ENCODE data around the gene FBLN5.
"Not testable (repeated sequence)": the region's sequence is repeated elsewhere in the genome, so short reads cannot be mapped to it uniquely, and the experiment has no call there.

Gene FBLN5

GRCh38 chr14:91885113-91885712 is 62.3 kb downstream of the FBLN5 start:
- no peaks in the 10 kb centered on the region for H3K27me3 Mint-ChIP-seq
- ATAC-seq (no peak), DNase-seq (no peak)
- H3K27ac Mint-ChIP-seq = no peak overlapping the region
- H3K9me3 Mint-ChIP-seq = peaks cover 0 to 3% of the 10 kb centered on the region in 2 donors
- no peak overlapping the region for H3K4me3 Mint-ChIP-seq
- peaks cover 55% of the 10 kb centered on the region for H3K4me1 Mint-ChIP-seq

GRCh38 chr14:91884664-91885063 is 62.8 kb downstream of the FBLN5 start:
- Mint-ChIP-seq H3K9me3 (peaks cover 0 to 3% of the 10 kb centered on the region in 2 donors), H3K4me3 (no peak overlapping the region), H3K4me1 (peaks cover 55% of the 10 kb centered on the region), H3K27ac (no peak overlapping the region), H3K27me3 (no peaks in the 10 kb centered on the region)
- no peak for DNase-seq
- no peak for ATAC-seq

- H3K27ac Mint-ChIP-seq = no peak overlapping the region
- DNase-seq (no peak), ATAC-seq (no peak)
- peaks cover 0 to 3% of the 10 kb centered on the region in 2 donors for H3K9me3 Mint-ChIP-seq
- no peaks in the 10 kb centered on the region for H3K27me3 Mint-ChIP-seq
- no peak overlapping the region for H3K4me3 Mint-ChIP-seq
- peaks cover 52% of the 10 kb centered on the region for H3K4me1 Mint-ChIP-seq
Observed at GRCh38 chr14:91883753-91884152, 63.7 kb downstream of the FBLN5 start.

- Mint-ChIP-seq H3K9me3 (peaks cover 0 to 3% of the 10 kb centered on the region in 2 donors), H3K27ac (no peak overlapping the region), H3K4me1 (peaks cover 55% of the 10 kb centered on the region), H3K27me3 (no peaks in the 10 kb centered on the region), H3K4me3 (no peak overlapping the region)
- ATAC-seq (no peak), DNase-seq (no peak)
Observed at GRCh38 chr14:91882776-91883175, 64.7 kb downstream of the FBLN5 start.

GRCh38 chr14:91882369-91882768 is 65.1 kb downstream of the FBLN5 start:
- H3K4me3 Mint-ChIP-seq = no peak overlapping the region

GRCh38 chr14:91879196-91879595 is 68.3 kb downstream of the FBLN5 start:
- Mint-ChIP-seq H3K4me1 (peaks cover 75% of the 10 kb centered on the region), H3K27ac (no peak overlapping the region), H3K4me3 (no peak overlapping the region), H3K27me3 (no peaks in the 10 kb centered on the region), H3K9me3 (peaks cover 0 to 3% of the 10 kb centered on the region in 2 donors)
- no peak for DNase-seq
- ATAC-seq = no peak

More at GRCh38 chr14:91882369-91882768, 65.1 kb downstream of the FBLN5 start:
- no peak for DNase-seq
- H3K4me1 Mint-ChIP-seq = peaks cover 59% of the 10 kb centered on the region
- H3K27me3 Mint-ChIP-seq = no peaks in the 10 kb centered on the region
- ATAC-seq = no peak
- H3K27ac Mint-ChIP-seq = peak overlapping the region in 1 of 2 donors; percentile 51
- H3K9me3 Mint-ChIP-seq = peaks cover 0 to 3% of the 10 kb centered on the region in 2 donors

- H3K4me1 Mint-ChIP-seq = peaks cover 78% of the 10 kb centered on the region
Observed at GRCh38 chr14:91878274-91878673, 69.2 kb downstream of the FBLN5 start.

GRCh38 chr14:91877376-91877915 is 70.0 kb downstream of the FBLN5 start:
- Mint-ChIP-seq H3K9me3 (peaks cover 0 to 3% of the 10 kb centered on the region in 2 donors), H3K27ac (peak overlapping the region in 1 of 2 donors; percentile 82), H3K27me3 (no peaks in the 10 kb centered on the region), H3K4me1 (peaks cover 78% of the 10 kb centered on the region), H3K4me3 (no peak overlapping the region)
- ATAC-seq (no peak), DNase-seq (no peak)

More at GRCh38 chr14:91878274-91878673, 69.2 kb downstream of the FBLN5 start:
- H3K27ac Mint-ChIP-seq = no peak overlapping the region
- peaks cover 0 to 3% of the 10 kb centered on the region in 2 donors for H3K9me3 Mint-ChIP-seq
- H3K27me3 Mint-ChIP-seq = no peaks in the 10 kb centered on the region
- H3K4me3 Mint-ChIP-seq = no peak overlapping the region
- DNase-seq (no peak), ATAC-seq (no peak)

GRCh38 chr14:91876492-91876891 is 71.0 kb downstream of the FBLN5 start:
- no peak for ATAC-seq
- Mint-ChIP-seq H3K27ac (no peak overlapping the region), H3K9me3 (peaks cover 0 to 3% of the 10 kb centered on the region in 2 donors), H3K27me3 (no peaks in the 10 kb centered on the region), H3K4me3 (no peak overlapping the region), H3K4me1 (peaks cover 87% of the 10 kb centered on the region)
- no peak for DNase-seq

GRCh38 chr14:91875525-91876286 is 71.8 kb downstream of the FBLN5 start:
- no peaks in the 10 kb centered on the region for H3K9me3 Mint-ChIP-seq
- no peak overlapping the region for H3K27ac Mint-ChIP-seq
- H3K4me3 Mint-ChIP-seq = no peak overlapping the region
- DNase-seq = no peak
- no peak for ATAC-seq
- no peaks in the 10 kb centered on the region for H3K27me3 Mint-ChIP-seq
- peaks cover 87% of the 10 kb centered on the region for H3K4me1 Mint-ChIP-seq

GRCh38 chr14:91873471-91874415 is 73.8 kb downstream of the FBLN5 start:
- Mint-ChIP-seq H3K4me3 (peak overlapping the region; percentile 68 to 73), H3K27ac (peak overlapping the region; percentile 86 to 89), H3K4me1 (peaks cover 90% of the 10 kb centered on the region), H3K9me3 (no peaks in the 10 kb centered on the region), H3K27me3 (no peaks in the 10 kb centered on the region)
- ATAC-seq = peak; percentile 91
- peak; percentile 64 to 84 for DNase-seq

- Mint-ChIP-seq H3K27me3 (no peaks in the 10 kb centered on the region), H3K4me1 (peaks cover 94% of the 10 kb centered on the region), H3K4me3 (peak overlapping the region; percentile 68 to 73), H3K27ac (peak overlapping the region; percentile 86 to 89), H3K9me3 (no peaks in the 10 kb centered on the region)
- ATAC-seq (no peak), DNase-seq (no peak)
Observed at GRCh38 chr14:91872517-91873470, 74.7 kb downstream of the FBLN5 start.

GRCh38 chr14:91872011-91872501 is 75.4 kb downstream of the FBLN5 start:
- H3K27ac Mint-ChIP-seq = peak overlapping the region; percentile 86 to 89
- H3K9me3 Mint-ChIP-seq = no peaks in the 10 kb centered on the region
- peak; percentile 44 for ATAC-seq
- H3K27me3 Mint-ChIP-seq = no peaks in the 10 kb centered on the region
- peak in 1 of 2 donors; percentile 48 for DNase-seq
- H3K4me3 Mint-ChIP-seq = peak overlapping the region; percentile 68 to 73
- peaks cover 94% of the 10 kb centered on the region for H3K4me1 Mint-ChIP-seq

- H3K9me3 Mint-ChIP-seq, ATAC-seq, DNase-seq, H3K27me3 Mint-ChIP-seq: not testable (repeated sequence)
- H3K27ac Mint-ChIP-seq = peak overlapping the region in 1 of 2 donors; percentile 20
- H3K4me3 Mint-ChIP-seq = peak overlapping the region in 1 of 2 donors; percentile 22
- peaks cover 97% of the 10 kb centered on the region for H3K4me1 Mint-ChIP-seq
Observed at GRCh38 chr14:91871401-91871800, 76.1 kb downstream of the FBLN5 start.
